ENCODE measurements around the gene MUC5B.

- TF ChIP-seq CTCF (IDR thresholded peaks at IDR 0.05; ENCODE audit: low read length) (no peak), EZH2 (IDR thresholded peaks at IDR 0.05; ENCODE audit: borderline replicate concordance, low read length) (no peak)
Measured at GRCh38 chr11:1233351-1234053, 10.6 kb downstream of the MUC5B start.

Measured in OCI-LY1 (cell line).